MCF 10A (cell line): Measurements from ENCODE around the gene PLK2. TPM values are rescaled to one million over a fixed set of nuclear protein-coding genes. Genes with fewer than 3 reads are reported as not detected.

Experiments
- total RNA-seq: library from RNA; stranded (reverse); gene quantifications from 2 replicates; pipeline ENCODE4 v1.2.3, GENCODE V29; 2022

Gene PLK2
- total RNA-seq, 1 experiment from 2014 or later = 55.1 TPM

Other genes starting within 250 kb of the PLK2 start
- not detected in 2 replicates for gene GAPT, start 31.3 kb upstream of the PLK2 start, total RNA-seq
- not detected in 2 replicates for gene RAB3C, start 123.0 kb upstream of the PLK2 start, total RNA-seq